GM23338 (cell line): ENCODE results near the gene EPHB1. TPM values are rescaled to one million over a fixed set of nuclear protein-coding genes. Genes with fewer than 3 reads are reported as not detected.

Experiments used
- ATAC-seq: fragments of 200-7000 bp; cut with Tn5 transposase; 3 replicates; pipeline ENCODE4 v1.9.1; 2020
- DNase-seq: peaks from one replicate; pipeline ENCODE4 v3.0.0-alpha.2; 2015; ENCODE audit warnings: low spot score
- H2AFZ ChIP-seq: fragments of 200-600 bp; sonication (generic); 2 replicates; pipeline ENCODE4 v1.8.0; 2016; ENCODE audit warnings: antibody characterized with exemption, mild to moderate bottlenecking, moderate library complexity
- H3F3A ChIP-seq: fragments of 200-600 bp; sonication (generic); replicated peaks from 2 replicates; pipeline ENCODE4 v1.8.0; 2017; ENCODE audit warnings: antibody characterized with exemption, mixed run types, low read depth
- H3K27ac ChIP-seq: fragments of 200-600 bp; sonication (generic); 2 replicates; pipeline ENCODE4 v1.6.1; 2016; ENCODE audit warnings: low read depth
- H3K27me3 ChIP-seq: fragments of 200-600 bp; sonication (generic); 2 replicates; pipeline ENCODE4 v1.8.0; 2016; ENCODE audit warnings: mild to moderate bottlenecking, mixed run types, moderate library complexity; ENCODE audit not compliant: insufficient read depth
- H3K36me3 ChIP-seq: fragments of 200-600 bp; sonication (generic); 2 replicates; pipeline ENCODE4 v1.8.0; 2016; ENCODE audit warnings: mild to moderate bottlenecking; ENCODE audit not compliant: insufficient read depth
- H3K4me1 ChIP-seq: fragments of 200-600 bp; sonication (generic); 2 replicates; pipeline ENCODE4 v1.8.0; 2016; ENCODE audit warnings: mild to moderate bottlenecking, moderate library complexity; ENCODE audit not compliant: insufficient read depth
- H3K4me2 ChIP-seq: fragments of 200-600 bp; sonication (generic); 2 replicates; pipeline ENCODE4 v1.7.1; 2017; ENCODE audit warnings: mixed run types
- H3K4me3 ChIP-seq: fragments of 200-600 bp; sonication (generic); 2 replicates; pipeline ENCODE4 v1.6.1; 2016; ENCODE audit warnings: mixed run types
- H3K79me2 ChIP-seq: fragments of 200-600 bp; sonication (generic); replicated peaks from 2 replicates; pipeline ENCODE4 v1.8.0; 2017; ENCODE audit warnings: mild to moderate bottlenecking; ENCODE audit not compliant: insufficient read depth
- H3K9me2 ChIP-seq: fragments of 200-600 bp; sonication (generic); 2 replicates; pipeline ENCODE4 v1.8.0; 2017; ENCODE audit not compliant: insufficient read depth
- H4K20me1 ChIP-seq: fragments of 200-600 bp; sonication (generic); replicated peaks from 2 replicates; pipeline ENCODE4 v1.8.0; 2017; ENCODE audit warnings: mild to moderate bottlenecking; ENCODE audit not compliant: insufficient read depth
- H3K27ac Mint-ChIP-seq: 2 replicates; pipeline ENCODE4 v1.8.0; 2020; ENCODE audit warnings: inconsistent platforms, mild to moderate bottlenecking, moderate library complexity, mixed read lengths
- H3K27me3 Mint-ChIP-seq: 3 replicates; pipeline ENCODE4 v1.8.0; 2022; ENCODE audit warnings: low read depth, mild to moderate bottlenecking, moderate library complexity, mixed read lengths, inconsistent platforms; ENCODE audit not compliant: insufficient read depth, poor library complexity
- H3K36me3 Mint-ChIP-seq: 3 replicates; pipeline ENCODE4 v1.8.0; 2021; ENCODE audit warnings: low read depth, mild to moderate bottlenecking, inconsistent platforms, moderate library complexity, mixed read lengths
- H3K4me1 Mint-ChIP-seq: 3 replicates; pipeline ENCODE4 v1.8.0; 2020; ENCODE audit warnings: mild to moderate bottlenecking, inconsistent platforms, mixed read lengths
- H3K4me3 Mint-ChIP-seq: 3 replicates; pipeline ENCODE4 v1.8.0; 2021; ENCODE audit warnings: moderate library complexity, mild to moderate bottlenecking, inconsistent platforms, mixed read lengths
- H3K9me3 Mint-ChIP-seq: 3 replicates; pipeline ENCODE4 v1.8.0; 2020; ENCODE audit warnings: moderate library complexity, mild to moderate bottlenecking, inconsistent platforms, mixed read lengths
- CREB1 ChIP-seq: fragments of 250-450 bp; sonication (Bioruptor Pico); IDR thresholded peaks from 2 replicates; pipeline ENCODE4 v1.5.0; 2020; ENCODE audit warnings: low read depth, mild to moderate bottlenecking, moderate library complexity
- CTCF ChIP-seq, 2 experiments: fragments of 200-600 bp in 1 of 2; sonication (generic) in 1 of 2; conservative IDR thresholded peaks; 2 replicates each; pipeline versions ENCODE4 v1.5.1 to v1.6.1; 2016 to 2017; ENCODE audit warnings: antibody characterized with exemption in 2 of 2, low read depth in 2 of 2, mild to moderate bottlenecking in 2 of 2, moderate library complexity in 1 of 2
- ETS1 ChIP-seq: IDR thresholded peaks from 2 replicates; pipeline ENCODE4 v1.6.1; 2016; ENCODE audit warnings: antibody characterized with exemption
- EZH2 ChIP-seq: fragments of 200-600 bp; sonication (generic); IDR thresholded peaks from one replicate; pipeline ENCODE4 v1.8.0; 2017; ENCODE audit warnings: antibody characterized with exemption, mild to moderate bottlenecking, low read depth; ENCODE audit not compliant: unreplicated experiment
- EZH2phosphoT487 ChIP-seq: fragments of 200-600 bp; sonication (generic); IDR thresholded peaks from one replicate; pipeline ENCODE4 v1.8.1; 2018; ENCODE audit warnings: antibody characterized with exemption; ENCODE audit not compliant: unreplicated experiment
- NANOG ChIP-seq: IDR thresholded peaks from 2 replicates; pipeline ENCODE4 v1.6.1; 2016; ENCODE audit warnings: antibody characterized with exemption, borderline replicate concordance
- POLR2AphosphoS5 ChIP-seq: IDR thresholded peaks from 2 replicates; pipeline ENCODE4 v1.6.1; 2016; ENCODE audit warnings: antibody characterized with exemption, low read depth
- REST ChIP-seq: IDR thresholded peaks from one replicate; pipeline ENCODE4 v1.6.1; 2018; ENCODE audit warnings: antibody characterized with exemption; ENCODE audit not compliant: unreplicated experiment
- STAT1 ChIP-seq: IDR thresholded peaks from one replicate; pipeline ENCODE4 v1.6.1; 2016; ENCODE audit warnings: antibody characterized with exemption; ENCODE audit not compliant: unreplicated experiment
- ZNF114 ChIP-seq: fragments of 250-450 bp; sonication (Bioruptor Pico); IDR thresholded peaks from 2 replicates; pipeline ENCODE4 v1.5.0; 2020; ENCODE audit warnings: mild to moderate bottlenecking, moderate library complexity
- ZNF331 ChIP-seq: fragments of 250-450 bp; sonication (Bioruptor Pico); IDR thresholded peaks from 2 replicates; pipeline ENCODE4 v1.5.0; 2020; ENCODE audit warnings: low read depth, mild to moderate bottlenecking, moderate library complexity
- polyA plus RNA-seq: library from polyadenylated mRNA; unstranded; fragments of >200 nt; fragmentation: Nextera tagmentation; extraction: Ambion mirVana; gene quantifications from 2 replicates; pipeline ENCODE4 v1.2.1, GENCODE V29; 2016
- total RNA-seq: library from RNA; depleted of rRNA; stranded (reverse); fragments of >200 nt; shearing (Covaris generic); gene quantifications from 2 replicates; pipeline ENCODE4 v1.2.3, GENCODE V29; 2014

The EPHB1 gene
- total and polyA plus RNA-seq, 2 experiments from 2014 or later, result 2.7 to 5.2 TPM

GRCh38 chr3:135224815-135225362 is 429.8 kb downstream of the EPHB1 start:
- TF ChIP-seq ZNF114 (CRISPR knock-in tag), result no peak
- no peak for TF ChIP-seq CREB1 (CRISPR knock-in tag)
- no peak for TF ChIP-seq POLR2AphosphoS5
- no peak for TF ChIP-seq NANOG
- TF ChIP-seq EZH2, result no peak
- TF ChIP-seq ZNF331, result no peak
- no peak for TF ChIP-seq STAT1
- TF ChIP-seq EZH2phosphoT487, result no peak
- no peak for TF ChIP-seq REST
- no peak for TF ChIP-seq CTCF (conservative IDR thresholded peaks at IDR 0.05; ENCODE audit: low read depth in 2 of 2)
- Histone ChIP-seq H3K36me3 (no peaks in the 10 kb centered on the region), H2AFZ (no peak overlapping the region), H3F3A (no peaks in the 10 kb centered on the region), H4K20me1 (no peaks in the 10 kb centered on the region), H3K4me2 (no peak overlapping the region), H3K27ac (no peak overlapping the region), H3K27me3 (no peaks in the 10 kb centered on the region), H3K79me2 (no peaks in the 10 kb centered on the region), H3K4me3 (no peak overlapping the region), H3K9me2 (peaks cover 13% of the 10 kb centered on the region; the same call in 1 of the 2 replicates), H3K4me1 (peaks cover 25% of the 10 kb centered on the region)
- Mint-ChIP-seq H3K27ac (no peak overlapping the region), H3K4me3 (no peak overlapping the region), H3K4me1 (peaks cover 18% of the 10 kb centered on the region), H3K36me3 (no peaks in the 10 kb centered on the region), H3K9me3 (no peaks in the 10 kb centered on the region; the same call in 2 of the 3 replicates), H3K27me3 (no peaks in the 10 kb centered on the region)
- DNase-seq (no peak), ATAC-seq (no peak)

DNA sequence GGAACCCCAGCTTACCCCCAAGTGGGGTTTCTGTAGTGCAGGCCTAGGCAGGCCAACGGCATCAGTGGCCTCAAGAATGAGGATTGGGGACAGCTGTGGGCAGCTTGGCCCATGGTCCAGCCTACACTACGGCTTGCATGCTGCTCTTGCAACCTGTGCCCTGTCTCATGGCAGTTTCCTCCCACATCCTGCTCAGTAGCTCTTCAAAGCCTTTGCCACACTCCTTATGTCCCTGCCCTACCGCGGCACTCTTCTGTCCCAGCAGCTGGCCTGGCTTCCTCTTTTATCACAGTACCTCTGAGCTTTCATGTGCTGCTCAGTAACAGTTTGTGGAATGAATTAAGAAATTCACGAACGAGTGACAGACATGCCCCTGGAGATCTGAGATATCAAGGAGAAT is 431.0 kb downstream of the EPHB1 start:
- H3F3A ChIP-seq, result peaks cover 5% of the 10 kb centered on the region; the same call in 1 of the 2 replicates
- no peaks in the 10 kb centered on the region for H3K27me3 Mint-ChIP-seq
- no peak overlapping the region for H3K27ac ChIP-seq
- peaks cover 21% of the 10 kb centered on the region for H3K4me1 ChIP-seq
- no peaks in the 10 kb centered on the region for H3K79me2 ChIP-seq
- H4K20me1 ChIP-seq, result no peaks in the 10 kb centered on the region
- no peaks in the 10 kb centered on the region for H3K27me3 ChIP-seq
- DNase-seq, result no peak
- H3K9me3 Mint-ChIP-seq, result peaks cover 4% of the 10 kb centered on the region; the same call in 2 of the 3 replicates
- no peak overlapping the region for H3K4me3 ChIP-seq
- no peak overlapping the region for H2AFZ ChIP-seq
- no peak overlapping the region for H3K27ac Mint-ChIP-seq
- H3K4me1 Mint-ChIP-seq, result peaks cover 18% of the 10 kb centered on the region
- peaks cover 4% of the 10 kb centered on the region; the same call in 1 of the 3 replicates for H3K36me3 Mint-ChIP-seq
- no peaks in the 10 kb centered on the region for H3K36me3 ChIP-seq
- ATAC-seq, result no peak
- H3K9me2 ChIP-seq, result peaks cover 13% of the 10 kb centered on the region
- H3K4me2 ChIP-seq, result no peak overlapping the region
- H3K4me3 Mint-ChIP-seq, result no peak overlapping the region
- no peak for TF ChIP-seq ETS1
